ENCODE results near the gene TMEM140.
"Not testable (repeated sequence)": the region's sequence is repeated elsewhere in the genome, so short reads cannot be mapped to it uniquely, and the experiment has no call there.

TMEM140 gene

GRCh38 chr7:135158874-135159273 lies 11.0 kb downstream of the TMEM140 start:
- DNase-seq (ENCODE audit: low read depth, low spot score) = no peak

DNA sequence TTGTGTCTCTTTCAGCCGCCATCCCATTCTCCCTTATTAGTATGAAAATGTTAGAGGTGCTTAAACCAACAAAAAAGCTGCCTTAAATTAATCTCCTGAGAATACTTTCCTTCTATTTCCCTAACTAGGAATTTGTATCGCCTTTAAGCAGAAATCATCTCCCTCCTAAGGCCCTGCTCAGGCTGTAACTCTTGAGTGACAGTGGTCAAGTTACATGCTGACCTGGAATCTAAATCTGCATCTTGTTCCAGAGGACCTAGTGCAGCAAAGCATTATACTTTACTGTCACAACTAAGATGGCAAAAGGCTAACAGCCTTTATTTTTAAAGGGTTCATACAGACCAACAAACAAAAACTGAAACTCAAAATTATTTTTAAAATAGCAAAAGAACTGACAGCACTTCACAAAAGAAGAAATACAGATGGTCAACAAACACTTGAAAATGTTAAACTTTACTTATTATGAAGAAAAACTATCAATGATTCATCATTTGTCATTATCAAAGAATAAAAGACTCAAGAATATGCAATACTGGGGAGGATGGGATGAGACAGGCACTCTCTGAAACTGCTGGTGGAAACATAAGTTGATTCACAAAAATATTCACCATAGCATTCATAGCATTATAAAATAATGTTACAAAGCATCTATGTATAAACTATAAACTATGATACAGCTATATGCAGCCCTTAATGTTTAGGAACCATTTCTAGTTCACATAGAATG lies 11.7 kb downstream of the TMEM140 start:
- DNase-seq (ENCODE audit: low read depth, low spot score) = no peak

DNA sequence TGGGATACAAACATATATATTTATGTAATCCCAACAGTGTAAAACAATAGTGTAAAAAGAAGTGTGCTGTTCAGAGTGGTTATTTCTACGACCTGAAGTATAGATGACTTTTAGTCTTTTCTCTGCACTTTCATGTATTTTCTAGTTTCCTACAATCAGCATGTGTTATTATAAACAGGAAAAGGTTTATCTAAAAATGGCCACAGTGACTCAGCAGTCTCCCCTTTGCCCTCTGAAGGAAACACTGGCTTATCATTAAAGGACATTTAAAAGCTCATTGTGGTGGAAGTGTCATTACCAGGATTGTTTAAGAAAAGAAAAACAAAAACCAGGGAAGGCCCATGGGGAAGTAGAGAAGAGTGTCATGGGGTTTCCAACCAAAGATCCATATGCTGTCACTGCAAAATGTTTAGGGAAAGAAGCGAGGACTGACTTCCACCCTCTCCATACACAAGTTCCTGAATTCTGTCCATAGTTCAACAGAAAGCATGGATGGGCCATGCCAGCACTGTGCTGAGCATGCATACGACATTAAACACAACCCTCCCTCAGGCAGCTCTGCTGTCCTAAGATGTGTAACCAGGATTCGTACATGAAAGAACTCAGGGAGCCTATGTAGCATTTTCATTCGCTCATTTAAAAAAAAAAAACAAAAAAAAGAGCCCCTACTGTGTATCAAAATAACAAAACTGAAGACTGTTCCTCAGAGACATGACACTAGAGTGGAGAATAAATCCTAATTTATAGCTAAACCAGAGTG lies 12.4 kb downstream of the TMEM140 start:
- DNase-seq (ENCODE audit: low read depth, low spot score) = no peak

DNA sequence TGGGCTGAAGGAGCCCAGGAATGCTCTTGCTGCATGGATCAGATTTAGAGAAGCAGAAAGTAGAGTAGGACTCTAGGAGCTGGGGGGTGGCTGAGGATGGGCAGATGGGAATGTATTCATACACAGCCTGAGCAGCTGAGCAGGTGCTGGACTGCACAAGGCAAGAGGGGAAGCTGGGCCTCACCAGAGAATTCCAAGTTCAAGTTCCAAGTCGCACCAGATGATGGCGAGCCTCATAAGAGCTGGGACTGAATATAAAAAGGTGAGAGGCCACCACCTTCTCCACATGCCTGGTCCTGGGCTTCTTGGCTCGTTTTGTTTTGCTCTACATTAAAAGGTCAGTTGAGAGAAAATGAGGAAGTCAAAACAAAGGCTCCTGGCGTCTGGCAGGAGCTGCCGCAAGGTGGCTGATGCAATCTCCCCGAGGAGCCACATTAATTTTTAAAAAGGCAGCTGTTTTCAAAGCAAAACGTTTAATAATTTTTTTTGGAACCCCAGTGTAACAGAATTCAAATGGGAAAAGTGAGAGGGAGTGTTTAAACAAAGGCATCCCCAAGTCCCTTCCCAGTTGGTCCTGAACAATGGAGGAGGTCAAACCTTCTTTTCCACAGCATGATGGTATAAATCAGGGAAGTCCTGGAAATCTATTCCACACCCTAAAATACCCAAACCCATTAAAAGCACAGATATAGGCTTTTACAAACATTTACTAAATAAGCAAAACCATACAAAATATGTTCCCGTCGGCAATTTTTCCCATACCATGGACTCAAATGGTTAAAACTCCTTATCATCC lies 13.2 kb downstream of the TMEM140 start:
- no peak for DNase-seq (ENCODE audit: low read depth, low spot score)

- no peak for DNase-seq (ENCODE audit: low read depth, low spot score)
Observed at GRCh38 chr7:135161669-135162068, 13.8 kb downstream of the TMEM140 start.

DNA sequence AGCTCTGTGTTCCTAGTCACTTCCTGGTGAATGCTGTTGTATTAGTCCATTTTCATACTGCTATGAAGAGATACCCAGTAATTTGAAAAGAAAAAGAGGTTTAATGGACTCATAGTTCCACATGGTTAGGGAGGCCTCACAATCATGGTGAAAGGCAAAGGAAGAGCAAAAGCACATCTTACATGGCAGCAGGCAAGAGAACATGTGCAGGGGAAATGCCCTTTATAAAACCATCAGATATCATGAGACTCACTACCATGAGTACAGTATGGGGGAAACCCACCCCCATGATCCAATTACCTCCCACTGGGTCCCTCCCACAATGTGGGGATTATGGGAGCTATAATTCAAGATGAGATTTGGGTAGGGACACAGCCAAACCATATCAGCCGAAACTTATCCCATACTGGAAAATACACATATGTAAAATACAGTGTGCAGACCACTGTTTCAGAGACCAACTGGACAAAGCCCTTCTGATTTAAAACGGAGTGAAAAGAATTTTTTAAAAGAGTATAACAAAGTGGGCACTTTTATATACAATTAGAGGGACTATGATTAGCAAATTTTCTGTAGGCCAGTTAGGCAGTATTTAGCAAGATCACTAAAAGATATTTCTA lies 14.6 kb downstream of the TMEM140 start:
- DNase-seq (ENCODE audit: low read depth, low spot score) = no peak

- DNase-seq (ENCODE audit: low read depth, low spot score) = no peak
Observed at GRCh38 chr7:135164357-135165061, 16.6 kb downstream of the TMEM140 start.

DNA sequence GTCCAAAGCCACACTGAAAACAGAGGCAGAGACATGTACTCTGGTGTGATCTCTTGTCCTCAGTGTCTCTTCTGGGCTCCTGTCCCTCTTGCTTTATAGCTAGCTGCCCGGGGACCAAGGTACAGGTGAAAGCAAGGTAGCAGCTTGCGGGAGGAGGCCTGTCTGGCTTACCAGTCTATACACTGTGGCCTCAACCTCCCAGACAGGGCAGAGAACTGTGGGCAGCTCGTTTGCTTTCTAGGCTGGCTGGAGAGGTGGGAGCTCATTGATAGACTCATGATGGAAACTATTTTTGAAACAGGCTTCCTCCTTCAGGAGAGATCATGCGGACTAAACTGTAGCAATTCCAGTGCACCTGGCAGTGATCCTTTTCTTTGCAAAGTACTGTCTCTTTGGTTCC lies 18.0 kb downstream of the TMEM140 start:
- DNase-seq (ENCODE audit: low read depth, low spot score) = no peak

DNA sequence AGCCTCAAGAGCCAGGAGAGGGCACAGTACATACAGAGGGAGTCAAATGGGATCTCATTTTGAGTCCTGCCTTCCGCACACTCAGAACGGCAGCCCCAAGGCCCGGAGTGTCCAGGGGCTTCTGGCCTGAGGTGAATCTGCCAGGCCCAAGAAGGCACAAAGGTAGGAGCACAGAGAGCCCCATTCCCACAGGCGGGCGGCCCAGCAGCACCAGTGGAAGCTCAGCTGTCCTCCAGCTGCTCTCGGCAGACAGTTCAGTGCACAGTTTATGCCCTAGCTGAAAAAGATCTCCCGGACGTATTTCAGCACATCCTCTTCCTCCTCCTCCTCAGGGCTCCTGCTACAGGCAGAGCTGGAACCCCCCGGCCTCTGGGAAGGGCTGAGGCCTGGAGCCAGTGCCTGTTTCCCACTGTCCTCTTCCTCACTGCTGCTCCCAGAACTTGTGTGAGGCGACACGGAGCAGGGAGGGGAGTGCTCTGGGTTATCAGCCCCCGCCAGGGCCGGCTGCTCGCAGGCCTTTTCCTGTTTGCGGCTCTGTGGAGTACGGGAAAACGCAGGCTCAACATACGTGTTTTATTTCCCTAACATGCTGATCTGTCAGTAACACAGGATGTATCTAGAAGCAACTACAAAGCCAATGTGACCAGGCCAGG lies 18.6 kb downstream of the TMEM140 start:
- no peak for DNase-seq (ENCODE audit: low read depth, low spot score)

GRCh38 chr7:135167365-135167917 lies 19.6 kb downstream of the TMEM140 start:
- no peak for DNase-seq (ENCODE audit: low read depth, low spot score)

DNA sequence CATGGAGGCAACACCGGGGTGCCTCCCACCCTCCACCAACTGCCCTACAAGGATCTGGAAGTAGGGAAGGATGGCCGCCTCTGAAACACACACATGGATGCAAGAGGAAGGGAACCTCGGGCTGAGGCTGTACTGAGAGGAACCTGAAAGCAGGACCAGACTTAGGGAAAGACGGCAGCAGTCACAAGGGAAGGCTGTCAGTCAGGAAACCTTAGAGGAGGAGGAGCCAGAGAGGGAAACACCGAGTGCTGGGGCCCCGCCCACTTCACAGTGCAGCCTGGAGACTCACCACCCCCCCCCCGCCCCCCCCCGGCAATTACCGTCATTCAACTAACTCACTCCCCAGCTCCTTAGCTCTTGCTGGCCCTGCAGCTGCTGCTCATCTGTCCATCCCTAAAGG lies 20.1 kb downstream of the TMEM140 start:
- DNase-seq (ENCODE audit: low read depth, low spot score) = no peak

DNA sequence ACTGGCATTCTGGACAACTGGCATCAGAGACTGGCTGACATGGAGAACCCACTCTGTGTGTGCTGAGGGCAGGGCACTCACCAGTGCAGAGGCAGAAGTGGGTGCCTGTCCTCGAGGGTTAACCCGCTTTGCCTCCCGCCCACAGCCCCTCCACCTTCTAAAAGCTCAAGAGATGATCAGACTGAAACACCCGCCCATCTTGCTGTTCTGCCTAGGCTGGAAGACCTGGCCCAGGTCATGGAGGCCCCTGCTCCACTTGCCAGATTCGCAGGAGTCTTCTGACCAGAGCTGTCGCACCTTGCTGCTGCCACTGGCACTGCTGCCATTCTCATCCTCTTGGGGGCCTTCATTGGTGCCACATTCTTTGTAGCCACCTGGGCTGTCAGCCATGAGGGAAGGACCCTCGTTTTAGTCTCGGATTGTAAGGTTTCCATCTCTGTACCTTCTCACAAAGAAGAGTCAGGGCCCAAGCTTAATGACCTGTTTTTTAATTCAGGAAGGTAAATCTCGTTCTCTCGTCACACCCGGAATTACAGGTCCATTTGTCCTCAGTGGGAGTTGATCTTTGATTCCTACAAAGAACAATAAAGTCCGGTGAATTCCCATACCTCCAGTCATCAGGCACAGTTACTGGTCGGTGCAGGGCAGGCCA lies 20.7 kb downstream of the TMEM140 start:
- DNase-seq (ENCODE audit: low read depth, low spot score) = no peak

DNA sequence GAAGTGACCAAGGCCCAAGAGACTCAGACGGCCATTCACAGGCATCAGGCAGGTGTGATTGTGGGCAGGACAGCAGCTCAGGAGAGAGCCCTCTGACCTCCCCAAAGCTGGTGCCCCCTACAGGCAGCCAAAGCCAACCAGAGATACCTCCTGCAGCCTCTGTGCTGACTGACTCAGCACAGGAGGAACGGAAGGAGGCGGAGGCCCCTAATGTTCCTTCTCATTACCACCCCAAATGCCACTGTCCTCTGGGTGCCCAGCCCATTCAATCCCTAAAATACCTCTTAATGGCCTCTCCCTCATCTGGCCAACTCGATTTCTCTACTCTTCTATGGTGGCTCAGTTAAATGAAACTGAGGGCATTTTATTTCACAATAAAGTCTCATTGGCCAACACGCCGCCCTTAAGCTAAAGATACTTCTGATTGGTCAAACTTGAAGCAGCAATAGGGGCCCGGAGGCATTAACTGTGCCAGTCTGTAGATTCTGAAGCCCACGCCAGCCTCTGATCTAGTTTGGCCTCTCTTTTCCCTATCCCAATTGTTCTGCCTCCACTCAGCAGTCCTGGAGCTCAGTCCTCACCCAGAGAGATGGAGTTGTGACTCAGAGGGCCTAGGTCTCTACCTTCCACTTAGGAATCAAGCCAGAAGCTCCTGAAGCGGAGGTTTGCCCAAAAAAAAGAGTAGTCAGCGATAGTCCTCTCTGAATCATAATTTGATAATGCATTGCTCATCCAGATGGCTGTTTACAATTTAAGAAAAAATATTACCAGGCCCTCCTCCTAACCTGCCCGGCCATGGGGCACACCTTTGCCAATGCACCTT lies 21.5 kb downstream of the TMEM140 start:
- DNase-seq (ENCODE audit: low read depth, low spot score) = no peak

GRCh38 chr7:135169964-135170273 lies 22.0 kb downstream of the TMEM140 start:
- DNase-seq (ENCODE audit: low read depth, low spot score) = no peak

DNA sequence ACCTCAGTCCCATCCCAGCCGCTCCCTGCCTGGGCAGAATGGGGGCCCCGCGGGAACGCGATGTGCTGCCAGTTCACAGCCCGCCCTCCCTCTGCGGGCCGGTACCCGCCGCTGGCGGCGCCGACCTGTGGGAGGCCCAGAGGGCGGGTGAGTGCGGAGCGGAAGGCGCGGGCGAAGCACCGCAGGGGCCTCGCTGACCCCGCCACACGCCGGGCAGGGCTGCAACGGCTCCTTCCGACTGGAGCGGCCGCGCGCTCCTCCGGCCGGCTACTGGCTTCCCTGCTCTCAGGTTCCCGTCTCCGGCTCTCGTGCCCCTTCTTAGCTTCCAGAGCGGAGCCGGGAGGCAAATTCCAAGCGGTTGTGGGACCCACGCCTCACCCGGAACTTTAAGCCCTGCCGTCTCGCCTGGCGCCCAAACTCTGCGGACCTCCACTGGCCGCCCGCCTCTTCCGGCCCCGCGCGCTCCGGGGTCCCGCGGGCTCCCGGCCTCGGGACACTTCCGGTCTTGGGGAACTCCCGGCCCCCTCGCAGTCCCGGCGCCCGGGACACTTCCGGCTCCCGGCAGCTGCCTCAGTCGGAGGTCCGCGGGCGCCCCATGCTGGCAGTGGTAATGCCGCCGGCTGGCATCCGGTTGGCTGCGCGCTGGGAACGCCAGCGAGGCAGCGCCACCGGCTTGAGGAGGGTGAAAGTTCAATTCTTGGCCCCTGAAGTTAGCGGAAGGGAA lies 22.6 kb downstream of the TMEM140 start, which contains the start of gene CYREN:
CYREN (minus strand) TSS at position 434 of the 724 bp plus-strand sequence. CDS start 1,785 bp downstream, outside the sequence.
- DNase-seq (ENCODE audit: low read depth, low spot score) = peak; percentile 85

DNA sequence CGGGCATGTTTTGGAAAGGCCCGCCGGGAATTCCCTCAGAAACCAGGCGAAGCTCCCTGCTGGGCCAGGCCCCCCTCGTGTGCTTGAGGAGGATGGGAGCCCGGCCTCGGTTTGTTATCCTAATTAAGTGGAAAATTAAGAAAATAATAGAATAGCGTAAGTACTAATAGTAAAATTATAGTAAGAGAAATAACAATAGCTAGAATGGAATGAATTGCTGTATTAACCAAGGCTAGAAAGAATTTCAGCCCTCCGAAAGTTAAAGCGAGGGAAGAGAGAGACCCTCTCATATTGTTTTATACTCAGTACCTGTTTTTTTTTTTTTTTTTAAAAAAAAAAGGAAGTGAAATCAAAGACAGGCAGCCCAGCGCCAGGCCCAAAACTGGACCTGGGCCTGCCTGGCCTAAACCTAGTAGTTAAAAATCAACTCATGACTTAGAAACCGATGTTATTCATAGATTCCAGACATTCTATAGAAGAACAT lies 23.2 kb downstream of the TMEM140 start:
- DNase-seq (ENCODE audit: low read depth, low spot score) = not testable (repeated sequence)

DNA sequence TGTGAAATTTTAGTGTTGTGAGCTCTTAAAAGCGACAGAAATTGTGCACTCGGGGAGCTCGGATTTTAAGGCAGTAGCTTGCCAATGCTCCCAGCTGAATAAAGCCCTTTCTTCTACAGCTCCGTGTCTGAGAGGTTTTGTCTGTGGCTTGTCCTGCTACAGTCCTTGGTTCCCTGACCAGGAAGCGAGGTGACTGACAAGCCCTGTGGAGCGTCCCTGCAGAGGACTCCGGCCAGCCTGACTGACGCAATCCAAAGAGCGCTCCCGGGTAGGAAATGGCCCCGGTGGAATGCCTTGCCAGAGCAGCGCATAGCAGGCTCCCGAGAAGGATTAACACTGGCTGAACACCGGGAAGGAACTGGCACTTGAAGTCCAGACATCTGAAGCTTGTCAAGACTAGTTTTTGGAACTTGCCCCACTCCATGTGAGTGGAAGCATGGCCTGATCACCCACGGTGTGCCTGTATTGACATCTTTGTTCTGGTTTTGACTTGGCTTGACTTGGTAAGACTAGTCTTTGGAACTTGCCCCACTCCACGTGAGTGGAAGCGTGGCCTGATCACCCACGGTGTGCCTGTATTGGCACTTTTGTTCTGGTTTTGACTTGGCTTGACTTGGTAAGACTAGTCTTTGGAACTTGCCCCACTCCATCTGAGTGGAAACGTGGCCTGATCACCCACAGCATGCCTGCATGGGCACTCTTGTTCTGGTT lies 23.9 kb downstream of the TMEM140 start:
- DNase-seq (ENCODE audit: low read depth, low spot score) = not testable (repeated sequence)

- not testable (repeated sequence) for DNase-seq (ENCODE audit: low read depth, low spot score)
Observed at GRCh38 chr7:135173916-135174315, 26.0 kb downstream of the TMEM140 start.
